HG03354 (cell line): Measurements from ENCODE around the gene CDC42BPB.
"Not testable (repeated sequence)": the region's sequence is repeated elsewhere in the genome, so short reads cannot be mapped to it uniquely, and the experiment has no call there.

ENCODE experiments used
- ATAC-seq: cut with Tn5 transposase; IDR thresholded peaks from one replicate; pipeline ENCODE4 v1.9.1; 2021; ENCODE audit warnings: mild to moderate bottlenecking; ENCODE audit not compliant: unreplicated experiment, poor library complexity, severe bottlenecking

Gene CDC42BPB

DNA sequence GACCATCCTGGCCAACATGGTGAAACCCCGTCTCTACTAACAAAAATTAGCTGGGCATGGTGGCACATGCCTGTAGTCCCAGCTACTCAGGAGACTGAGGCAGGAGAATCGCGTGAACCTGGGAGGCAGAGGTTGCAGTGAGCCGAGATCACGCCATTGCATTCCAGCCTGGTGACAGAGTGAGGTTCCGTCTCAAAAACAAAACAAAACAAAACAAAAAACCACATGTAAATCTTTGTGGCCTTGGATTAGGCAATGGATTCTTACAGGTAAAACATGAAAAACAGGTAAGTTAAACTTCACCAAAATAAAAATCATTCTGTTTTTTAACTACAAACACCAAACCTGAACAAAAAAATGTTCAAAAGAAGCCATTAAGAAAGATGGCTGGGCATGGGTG, 31.2 kb downstream of the CDC42BPB start:
- not testable (repeated sequence) for ATAC-seq

- ATAC-seq: no peak
These were observed 33.4 kb downstream of the CDC42BPB start for GRCh38 chr14:103023881-103024473.

DNA sequence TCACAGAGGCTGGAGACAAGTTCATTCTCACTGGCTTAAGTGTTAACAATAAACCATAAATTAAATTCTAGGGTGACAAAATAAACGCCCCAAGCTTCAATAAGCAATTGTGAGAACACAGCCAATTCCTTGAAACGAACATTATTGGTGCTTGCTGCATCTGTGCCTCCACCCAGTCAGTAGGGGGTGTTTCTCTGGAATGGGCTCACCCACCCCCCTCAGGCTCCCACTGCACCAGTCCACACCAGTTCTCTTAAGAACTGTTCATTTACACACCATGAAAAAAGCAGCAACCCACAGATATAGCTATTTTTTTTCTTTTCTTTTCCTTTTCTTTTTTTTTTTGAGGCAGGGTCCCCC, 34.7 kb downstream of the CDC42BPB start:
- ATAC-seq: no peak

DNA sequence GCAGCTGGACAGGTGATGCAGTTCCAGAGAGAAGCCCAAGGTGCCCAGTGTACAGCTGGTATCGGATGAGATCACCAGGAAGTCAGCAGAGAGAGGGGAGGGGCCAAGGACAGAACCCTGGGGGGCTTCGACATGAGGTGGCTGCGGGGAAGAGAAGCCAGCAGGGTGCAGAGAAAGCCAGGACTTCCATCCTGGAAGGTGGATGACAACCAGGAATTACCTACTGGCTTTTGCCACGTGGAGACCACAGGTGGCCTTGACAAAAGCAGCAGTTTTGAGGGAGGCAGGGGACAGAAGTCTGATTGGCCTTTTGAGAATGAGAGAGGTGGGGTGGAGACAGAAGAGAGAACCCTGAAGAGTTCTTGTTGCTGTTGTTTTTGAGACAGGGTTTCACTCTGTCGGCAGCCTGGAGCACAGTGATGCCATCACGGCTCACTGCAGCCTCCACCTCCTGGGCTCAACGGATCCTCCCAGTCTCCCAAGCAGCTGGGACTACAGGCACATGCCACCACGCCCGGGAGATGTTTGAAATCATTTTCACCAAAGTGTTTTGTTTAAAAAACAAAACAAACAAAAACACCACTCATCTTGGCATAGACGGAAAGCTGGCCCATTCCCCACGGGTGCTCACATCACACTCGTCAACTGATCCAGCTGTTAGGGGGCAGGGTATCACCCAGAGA, 35.2 kb downstream of the CDC42BPB start:
- ATAC-seq: no peak

DNA sequence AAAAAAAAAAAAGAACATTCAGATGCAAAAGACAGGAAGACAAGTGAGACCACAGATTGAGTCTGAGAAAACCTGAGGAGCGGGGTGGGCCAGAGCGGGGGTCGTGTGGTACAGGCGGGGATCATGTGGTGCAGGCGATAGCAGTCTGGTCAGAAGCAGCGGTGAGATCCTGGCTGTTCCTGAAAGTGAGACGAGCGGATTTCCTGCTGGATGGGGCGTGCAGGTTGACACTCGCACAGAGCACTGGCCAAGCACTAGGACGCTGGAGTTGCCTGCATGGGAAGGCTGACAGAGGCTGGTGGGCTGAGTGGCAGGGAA, 35.7 kb downstream of the CDC42BPB start:
- no peak for ATAC-seq

GRCh38 chr14:103020271-103021170, 36.8 kb downstream of the CDC42BPB start:
- ATAC-seq: no peak

- no peak for ATAC-seq
These were observed 37.5 kb downstream of the CDC42BPB start for GRCh38 chr14:103019826-103020225.

DNA sequence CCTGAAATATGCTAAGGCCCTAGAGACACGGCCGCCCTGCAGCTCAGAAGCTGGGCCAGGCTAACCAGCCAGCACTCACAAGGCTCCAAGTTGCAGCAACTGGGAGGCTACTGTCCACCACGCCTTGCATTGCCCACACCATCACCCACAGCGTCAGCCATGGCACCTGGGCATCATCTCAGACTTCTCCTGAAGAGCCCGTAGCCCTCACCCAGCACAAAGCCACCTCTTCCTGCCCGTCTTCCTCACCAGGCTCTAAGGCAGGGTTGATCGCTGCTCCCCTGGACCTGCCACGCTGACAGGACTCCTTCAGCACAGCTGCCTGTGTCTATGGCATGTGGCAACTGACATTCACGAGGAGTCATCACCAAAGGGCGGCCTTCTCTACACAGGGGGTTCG, 38.1 kb downstream of the CDC42BPB start:
- no peak for ATAC-seq

- no peak for ATAC-seq
These were observed 40.8 kb downstream of the CDC42BPB start for GRCh38 chr14:103016594-103016993.

- no peak for ATAC-seq
These were observed 41.3 kb downstream of the CDC42BPB start for GRCh38 chr14:103016071-103016470.

DNA sequence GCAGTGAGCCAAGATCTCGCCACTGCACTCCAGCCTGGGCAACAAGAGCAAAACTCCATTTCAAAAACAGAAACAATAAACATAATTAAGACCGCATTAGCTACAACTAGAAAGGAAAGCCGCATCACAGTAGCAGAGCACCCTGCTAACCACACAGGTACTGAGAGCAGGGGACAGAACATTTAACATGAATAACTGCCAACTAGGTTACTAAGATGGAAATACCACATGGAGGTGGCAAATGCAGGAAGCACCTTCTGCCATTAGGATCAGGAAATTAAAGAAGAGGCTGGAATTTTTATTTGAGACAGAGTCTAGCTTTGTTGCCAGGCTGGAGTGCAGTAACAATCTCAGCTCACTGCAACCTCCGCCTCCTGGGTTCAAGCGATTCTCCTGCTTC, 41.9 kb downstream of the CDC42BPB start:
- no peak for ATAC-seq

DNA sequence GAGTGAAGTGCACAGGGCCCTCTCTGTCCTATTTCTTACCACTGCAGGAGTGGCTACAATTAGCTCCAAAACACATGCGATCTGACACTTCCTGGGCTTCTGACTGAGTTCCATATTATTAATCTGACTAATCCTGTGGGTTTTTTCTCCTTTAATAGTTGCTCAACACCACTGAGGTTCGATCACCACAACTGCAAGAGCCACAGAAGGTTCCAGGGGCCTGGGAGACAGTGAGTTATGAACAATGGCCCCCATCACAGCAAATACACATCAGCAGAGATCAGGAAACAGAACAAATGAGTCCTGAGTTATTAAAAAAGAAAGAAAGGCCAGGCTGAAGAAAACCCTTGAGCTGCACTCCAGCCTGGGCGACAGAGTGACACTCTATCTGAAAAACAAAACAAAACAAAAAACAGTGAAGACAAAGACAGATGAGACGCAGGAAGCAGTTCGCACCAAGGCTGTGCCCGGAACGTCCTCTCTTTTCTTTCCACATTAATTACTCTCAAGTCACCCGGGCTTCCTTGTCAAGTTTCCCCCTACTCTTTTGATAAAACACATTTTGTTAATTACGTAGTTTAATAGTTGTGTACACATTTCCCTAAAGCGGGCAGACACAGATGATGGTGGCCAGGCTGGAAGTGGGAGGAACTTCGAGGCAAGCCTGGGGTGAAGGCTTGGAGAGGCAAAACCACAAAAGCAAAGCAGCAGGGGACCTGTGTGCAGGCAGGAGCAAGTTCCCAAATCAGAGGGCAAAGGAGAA, 42.7 kb downstream of the CDC42BPB start:
- ATAC-seq: no peak

DNA sequence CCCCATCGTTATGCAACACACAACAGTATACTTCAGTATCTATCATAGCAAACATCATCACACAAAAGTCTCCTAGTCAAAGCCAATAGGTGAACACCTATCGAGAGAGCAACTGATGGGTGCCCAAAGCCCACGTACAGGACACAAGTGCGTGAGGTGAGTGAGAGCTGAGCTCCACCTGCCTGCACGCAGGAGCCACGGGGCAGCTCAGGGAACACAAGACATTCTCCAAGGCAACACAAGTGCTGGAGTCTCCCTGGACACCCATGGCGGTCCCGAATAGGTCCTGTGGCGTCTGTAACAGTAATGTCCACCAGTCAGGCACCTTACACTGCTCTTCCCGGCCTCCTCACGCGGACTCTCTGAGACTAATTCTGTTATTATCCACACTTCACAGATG, 44.3 kb downstream of the CDC42BPB start:
- no peak for ATAC-seq

DNA sequence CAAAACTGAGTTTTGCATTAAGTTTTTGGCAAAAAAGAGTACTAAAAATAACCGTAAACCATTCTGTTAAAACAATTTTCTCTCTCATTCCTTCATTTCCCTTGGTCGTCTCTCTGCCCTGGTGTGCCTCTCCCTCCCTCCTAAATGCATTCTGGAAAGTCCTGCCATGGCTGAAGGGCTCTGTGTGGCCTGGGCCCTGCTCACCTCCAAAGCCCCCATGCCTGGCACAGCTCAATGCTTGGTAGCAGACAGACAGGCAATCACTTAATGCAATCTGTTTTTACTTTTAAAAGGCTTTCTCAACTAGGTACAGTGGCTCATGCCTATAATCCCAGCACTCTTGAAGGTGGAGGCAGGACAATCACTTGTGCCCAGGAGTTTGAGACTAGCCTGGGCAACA, 47.8 kb downstream of the CDC42BPB start:
- no peak for ATAC-seq

GRCh38 chr14:103008768-103009357, 48.5 kb downstream of the CDC42BPB start:
- no peak for ATAC-seq

DNA sequence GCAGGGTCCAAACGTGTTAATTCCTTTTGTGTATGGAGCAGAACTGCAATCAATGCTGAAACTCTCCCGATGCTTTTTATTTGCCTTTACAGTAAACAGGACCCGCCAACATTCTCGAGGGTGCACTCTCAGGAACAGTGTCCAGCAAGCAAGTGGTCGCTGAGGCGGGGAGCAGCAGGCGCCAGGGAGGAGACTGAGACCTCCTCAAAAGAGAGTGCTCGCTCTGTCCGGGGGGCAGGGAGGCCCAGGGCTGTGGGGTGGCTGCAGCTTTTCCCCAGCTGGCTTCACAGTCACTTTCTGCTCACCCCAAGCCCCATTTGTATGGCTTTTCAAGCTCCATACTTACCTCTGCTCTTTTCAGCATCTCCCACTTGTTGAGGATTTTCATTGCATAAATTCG, 49.2 kb downstream of the CDC42BPB start:
- ATAC-seq: no peak

GRCh38 chr14:103007555-103007954, 49.8 kb downstream of the CDC42BPB start:
- no peak for ATAC-seq

DNA sequence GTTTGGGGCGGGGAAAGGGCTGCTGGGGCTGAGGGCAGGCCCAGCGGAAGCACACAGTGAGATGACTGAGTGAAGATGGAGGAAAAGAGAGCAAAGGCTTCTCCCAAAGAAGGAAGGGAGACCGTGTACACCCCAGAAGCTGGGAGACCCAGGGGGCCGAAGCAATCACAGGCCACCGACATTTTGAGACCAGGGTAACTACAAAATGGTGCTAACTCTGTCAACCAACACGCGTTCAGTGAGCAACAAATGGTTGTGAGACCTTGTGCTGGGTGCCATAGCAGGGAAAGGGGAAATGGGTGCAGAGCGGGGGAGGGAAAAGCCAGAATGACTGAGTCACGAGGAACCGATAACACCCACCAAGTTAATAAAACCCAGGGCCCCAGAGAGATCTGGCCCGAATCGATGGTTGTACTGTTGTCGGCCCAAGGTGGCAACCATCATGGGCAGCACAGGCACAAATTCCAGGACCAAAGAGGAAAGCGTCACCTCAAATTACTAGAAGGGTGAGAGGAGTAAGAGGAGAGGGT, 50.3 kb downstream of the CDC42BPB start:
- ATAC-seq: no peak

DNA sequence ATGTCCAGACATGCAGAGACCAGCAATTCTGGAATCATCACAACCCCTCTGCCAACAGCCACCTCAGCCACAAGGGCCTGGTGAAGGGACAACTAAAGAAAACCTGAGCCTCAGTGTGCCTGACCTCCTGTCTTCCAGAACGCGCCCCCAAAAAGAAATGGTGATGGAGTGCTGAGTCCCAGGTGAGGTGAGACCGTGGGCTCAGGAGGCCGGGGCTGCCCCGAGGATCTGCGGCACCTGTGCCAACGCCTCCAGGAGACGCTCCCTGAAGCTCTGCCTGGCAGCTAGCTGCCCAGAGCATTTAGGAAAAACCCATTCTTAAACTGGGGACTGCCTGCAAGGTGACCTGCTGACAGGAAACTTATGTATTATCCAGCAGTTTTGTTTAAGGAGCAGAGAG, 51.2 kb downstream of the CDC42BPB start:
- ATAC-seq: no peak

DNA sequence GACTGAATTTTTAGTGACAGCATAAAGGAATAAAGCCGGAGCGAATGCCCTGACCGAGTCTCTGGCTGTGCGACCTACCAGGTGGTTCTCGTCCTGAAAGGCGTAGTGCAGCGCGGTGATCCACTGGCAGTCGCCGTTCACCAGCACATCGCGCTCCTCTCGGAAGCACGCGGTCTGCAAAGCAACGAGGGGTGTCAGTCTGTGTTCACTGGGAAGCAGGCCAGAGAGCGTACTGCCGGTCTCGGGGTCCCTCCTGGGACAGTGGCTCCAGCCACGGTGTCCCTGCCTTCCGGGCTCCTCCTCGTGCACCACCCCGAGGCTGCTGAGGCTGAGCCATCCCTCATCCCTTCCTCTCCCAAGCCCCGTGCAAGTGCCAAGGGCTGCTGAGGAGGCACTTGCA, 53.5 kb downstream of the CDC42BPB start:
- no peak for ATAC-seq
